Osteocyte (in vitro differentiated cells): ENCODE data around the gene PAFAH1B2. TPM values are rescaled to one million over a fixed set of nuclear protein-coding genes. Genes with fewer than 3 reads are reported as not detected.
"Not testable (repeated sequence)": the region's sequence is repeated elsewhere in the genome, so short reads cannot be mapped to it uniquely, and the experiment has no call there.

ENCODE experiments used
- DNase-seq: peaks from one replicate; pipeline ENCODE4 v3.0.0; 2021; ENCODE audit warnings: mixed read lengths; ENCODE audit not compliant: unreplicated experiment; ENCODE audit errors: extremely low spot score
- H3K27ac Mint-ChIP-seq: one replicate; pipeline ENCODE4 v1.8.0; 2021; ENCODE audit warnings: mild to moderate bottlenecking, mixed read lengths; ENCODE audit not compliant: unreplicated experiment
- H3K27me3 Mint-ChIP-seq: one replicate; pipeline ENCODE4 v1.8.0; 2021; ENCODE audit warnings: mixed read lengths; ENCODE audit not compliant: unreplicated experiment
- H3K36me3 Mint-ChIP-seq: one replicate; pipeline ENCODE4 v1.8.0; 2021; ENCODE audit warnings: mixed read lengths; ENCODE audit not compliant: unreplicated experiment
- H3K4me1 Mint-ChIP-seq: one replicate; pipeline ENCODE4 v1.8.0; 2021; ENCODE audit warnings: mixed read lengths; ENCODE audit not compliant: unreplicated experiment
- H3K4me3 Mint-ChIP-seq: one replicate; pipeline ENCODE4 v1.8.0; 2021; ENCODE audit warnings: mild to moderate bottlenecking, moderate library complexity, mixed read lengths; ENCODE audit not compliant: unreplicated experiment
- H3K9me3 Mint-ChIP-seq: one replicate; pipeline ENCODE4 v1.8.0; 2021; ENCODE audit warnings: mixed read lengths; ENCODE audit not compliant: unreplicated experiment
- CTCF ChIP-seq: fragments of 200-600 bp; sonication (generic); IDR thresholded peaks from 2 replicates; pipeline ENCODE4 v1.5.0; 2021; ENCODE audit warnings: antibody characterized with exemption, mild to moderate bottlenecking, moderate library complexity
- total RNA-seq: library from RNA; stranded (reverse); gene quantifications from 2 replicates; pipeline ENCODE4 v1.2.1, GENCODE V29; 2021

The PAFAH1B2 gene
- total RNA-seq, 1 donor from 2014 or later, result 82.7 TPM

- Mint-ChIP-seq H3K4me1 (peaks cover 71% of the 10 kb centered on the region), H3K27ac (peak overlapping the region; percentile 92), H3K27me3 (no peaks in the 10 kb centered on the region), H3K4me3 (peak overlapping the region; percentile 82), H3K36me3 (peaks cover 24% of the 10 kb centered on the region), H3K9me3 (no peaks in the 10 kb centered on the region)
- no peak for TF ChIP-seq CTCF
- no peak for DNase-seq
Observed at GRCh38 chr11:117202386-117203068, 58.4 kb downstream of the PAFAH1B2 start.

- H3K27ac Mint-ChIP-seq, result peak overlapping the region; percentile 92
- peaks cover 66% of the 10 kb centered on the region for H3K4me1 Mint-ChIP-seq
- H3K4me3 Mint-ChIP-seq, result peak overlapping the region; percentile 22
- no peaks in the 10 kb centered on the region for H3K9me3 Mint-ChIP-seq
- no peak for TF ChIP-seq CTCF
- H3K27me3 Mint-ChIP-seq, result no peaks in the 10 kb centered on the region
- peaks cover 24% of the 10 kb centered on the region for H3K36me3 Mint-ChIP-seq
- no peak for DNase-seq
Observed at GRCh38 chr11:117203069-117203407, 59.0 kb downstream of the PAFAH1B2 start.

GRCh38 chr11:117204283-117205080 lies 60.4 kb downstream of the PAFAH1B2 start:
- peak overlapping the region; percentile 92 for H3K27ac Mint-ChIP-seq
- TF ChIP-seq CTCF, result no peak
- H3K4me1 Mint-ChIP-seq, result peaks cover 53% of the 10 kb centered on the region
- no peaks in the 10 kb centered on the region for H3K27me3 Mint-ChIP-seq
- no peak overlapping the region for H3K4me3 Mint-ChIP-seq
- no peak for DNase-seq
- H3K9me3 Mint-ChIP-seq, result no peaks in the 10 kb centered on the region
- peaks cover 24% of the 10 kb centered on the region for H3K36me3 Mint-ChIP-seq

GRCh38 chr11:117205211-117205818 lies 61.2 kb downstream of the PAFAH1B2 start:
- TF ChIP-seq CTCF, result no peak
- H3K4me3 Mint-ChIP-seq, result no peak overlapping the region
- H3K27me3 Mint-ChIP-seq, result no peaks in the 10 kb centered on the region
- peak overlapping the region; percentile 52 for H3K27ac Mint-ChIP-seq
- peaks cover 44% of the 10 kb centered on the region for H3K4me1 Mint-ChIP-seq
- no peaks in the 10 kb centered on the region for H3K9me3 Mint-ChIP-seq
- H3K36me3 Mint-ChIP-seq, result peaks cover 24% of the 10 kb centered on the region
- no peak for DNase-seq

GRCh38 chr11:117206111-117206510 lies 62.0 kb downstream of the PAFAH1B2 start:
- DNase-seq, H3K9me3 Mint-ChIP-seq, H3K27me3 Mint-ChIP-seq, H3K4me3 Mint-ChIP-seq: not testable (repeated sequence)
- H3K27ac Mint-ChIP-seq, result peak overlapping the region; percentile 77
- H3K36me3 Mint-ChIP-seq, result peaks cover 28% of the 10 kb centered on the region
- peaks cover 36% of the 10 kb centered on the region for H3K4me1 Mint-ChIP-seq
